Mammary epithelial cell (primary cell): ENCODE results near the gene PPP1CC.

ENCODE experiments used
- CTCF ChIP-seq, 2 donors: IDR thresholded peaks in 1 of 2; conservative IDR thresholded peaks in 1 of 2; 2 replicates each; pipeline ENCODE4 v1.5.1; 2011 to 2012; ENCODE audit warnings: inconsistent platforms in 2 of 2, low read length in 2 of 2, mild to moderate bottlenecking in 2 of 2, control low read depth in 1 of 2, low read depth in 1 of 2; ENCODE audit not compliant: insufficient read depth in 1 of 2; ENCODE audit errors: extremely low read depth in 1 of 2
- EZH2 ChIP-seq: IDR thresholded peaks from 2 replicates; pipeline ENCODE4 v1.6.1; 2012; ENCODE audit warnings: low read length, inconsistent platforms, borderline replicate concordance

- TF ChIP-seq CTCF (conservative IDR thresholded peaks at IDR 0.05 in 1 of 2, IDR thresholded peaks at IDR 0.05 in 1 of 2; ENCODE audit: extremely low read depth in 1 of 2, insufficient read depth in 1 of 2, low read depth in 1 of 2, low read length in 2 of 2) (no peak), EZH2 (no peak)
Observed at GRCh38 chr12:110708917-110709316, 33.8 kb downstream of the PPP1CC start.
